DMS 273 treated with DMSO at 0.1 percent for 48 hours (cell line): ENCODE measurements around the gene CD226.
"Not testable (repeated sequence)": the region's sequence is repeated elsewhere in the genome, so short reads cannot be mapped to it uniquely, and the experiment has no call there.

Experiments used
- DNase-seq: peaks from one replicate; lab custom pipeline; 2025; lab: John Stamatoyannopoulos, UW

Gene CD226

GRCh38 chr18:69947361-69948133, at the start of gene CD226:
CD226 (minus strand) TSS chr18:69947873; CDS start chr18:69947406, 467 bp downstream.
- DNase-seq, result no peak

DNA sequence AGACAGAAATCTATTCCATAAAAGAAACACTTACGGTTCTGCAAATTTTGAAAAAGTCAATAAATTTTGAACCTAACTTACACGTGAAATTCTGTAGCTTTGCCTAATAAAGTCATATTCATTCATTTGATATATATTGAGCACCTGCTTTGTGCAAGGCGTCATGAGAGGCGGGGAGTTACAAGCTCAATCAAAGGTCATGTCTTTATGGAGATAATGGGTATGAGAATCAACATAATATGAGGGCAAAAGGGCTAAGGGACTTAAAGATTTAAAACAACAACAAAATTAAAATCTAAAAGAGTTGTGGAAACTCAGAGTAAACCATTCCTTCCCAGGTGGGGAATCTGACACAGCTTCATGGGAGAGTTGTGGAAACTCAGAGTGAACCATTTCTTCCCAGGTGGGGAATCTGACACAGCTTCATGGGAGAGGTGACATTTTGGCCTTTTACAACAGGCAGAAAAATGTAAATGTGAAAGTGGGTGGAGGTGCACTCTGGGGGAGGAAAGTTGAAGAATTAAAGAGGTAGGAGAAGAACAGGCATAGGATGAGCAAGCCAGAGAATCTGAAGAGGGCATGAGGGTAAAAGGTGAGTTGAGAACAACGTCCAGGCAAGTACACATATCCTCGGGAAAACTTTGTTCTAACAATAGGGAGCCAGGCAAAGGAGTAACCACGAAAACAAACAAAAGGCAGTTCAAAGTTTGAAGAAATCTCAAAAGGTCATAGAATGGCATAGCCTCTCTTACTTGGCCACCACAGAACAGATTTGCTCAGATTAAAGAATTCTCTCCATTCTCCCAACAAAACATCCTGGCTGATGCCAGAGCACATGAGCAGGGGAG, 49.5 kb upstream of the CD226 start:
- no peak for DNase-seq

DNA sequence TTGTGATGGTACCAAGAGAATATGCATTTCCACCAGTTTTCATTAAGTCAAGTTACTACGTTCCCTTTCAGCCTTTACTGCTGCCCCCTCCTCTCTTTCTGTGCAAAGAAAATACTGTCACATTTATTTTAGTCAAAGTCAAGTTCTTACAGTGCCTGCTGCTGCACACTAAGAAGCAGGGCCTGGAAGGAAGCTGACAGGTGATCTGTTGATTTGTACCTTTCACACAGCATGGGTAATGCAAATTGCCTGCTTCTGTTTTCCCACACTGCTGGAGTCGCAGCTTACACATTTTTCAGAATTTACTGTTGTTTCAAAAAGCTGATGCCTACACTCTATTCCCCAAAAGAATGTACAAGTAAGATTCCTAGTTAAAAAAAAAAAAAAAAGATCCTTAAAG, 48.7 kb upstream of the CD226 start:
- no peak for DNase-seq

GRCh38 chr18:69995774-69996173, 48.1 kb upstream of the CD226 start:
- DNase-seq, result no peak

GRCh38 chr18:69992776-69993175, 45.1 kb upstream of the CD226 start:
- peak; percentile 8 for DNase-seq

DNA sequence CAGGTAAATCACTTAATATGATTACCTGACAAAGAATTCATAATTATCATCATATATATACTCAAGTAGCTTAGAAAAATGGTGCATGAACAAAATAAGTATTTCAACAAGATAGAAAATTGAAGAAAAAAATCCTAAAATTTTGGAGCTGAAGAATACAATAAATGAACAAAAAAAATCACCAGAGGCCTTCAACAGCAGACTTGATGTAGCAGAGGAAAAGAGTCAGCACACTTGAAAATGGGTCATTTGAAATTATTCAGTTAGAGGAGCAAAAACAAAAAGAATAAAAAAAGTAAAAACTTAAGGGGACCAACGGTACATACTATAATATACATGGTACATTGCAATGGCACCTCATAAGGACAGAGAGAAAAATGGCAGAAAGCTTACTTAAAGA, 40.2 kb upstream of the CD226 start:
- DNase-seq, result no peak

GRCh38 chr18:69985239-69985638, 37.6 kb upstream of the CD226 start:
- DNase-seq, result no peak

GRCh38 chr18:69982417-69982816, 34.7 kb upstream of the CD226 start:
- DNase-seq, result no peak

DNA sequence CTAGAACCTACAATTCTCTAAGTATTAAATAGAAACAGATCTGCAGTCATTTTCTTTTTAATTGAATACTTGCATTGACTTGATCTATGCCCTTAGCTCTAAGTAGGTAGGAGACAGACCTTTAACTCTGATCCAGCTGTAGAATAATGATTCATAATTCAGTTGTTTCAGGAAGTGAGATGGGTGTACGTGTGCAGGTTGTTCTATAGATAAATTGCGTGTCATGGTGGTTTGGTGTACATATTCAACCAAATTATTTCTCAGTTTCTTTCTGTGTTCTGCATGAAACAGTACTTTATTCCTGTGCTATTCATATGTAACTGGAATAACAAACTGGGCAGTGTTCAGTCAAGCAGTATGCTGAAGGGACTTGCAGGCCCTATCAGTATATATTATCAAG, 34.3 kb upstream of the CD226 start:
- DNase-seq, result no peak

- no peak for DNase-seq
These were observed 33.5 kb upstream of the CD226 start for GRCh38 chr18:69980982-69981804.

DNA sequence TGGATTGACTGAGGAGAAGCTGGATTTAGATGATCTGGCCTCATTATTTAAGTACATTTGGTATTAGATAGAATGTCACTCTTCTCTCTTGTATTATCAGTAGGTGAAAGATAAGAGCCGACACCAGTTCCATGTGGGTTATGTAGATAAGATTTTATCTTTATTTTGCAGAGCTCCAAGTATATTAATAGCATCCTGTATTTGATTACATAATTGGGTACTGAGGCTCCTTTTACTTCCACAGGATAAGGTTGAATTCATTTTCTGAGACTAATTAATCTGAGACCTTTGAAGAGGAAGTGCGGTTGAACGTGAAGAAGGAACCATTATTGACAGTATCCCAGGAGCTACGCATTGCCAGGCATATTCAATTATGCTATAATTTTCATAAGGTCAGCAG, 32.8 kb upstream of the CD226 start:
- no peak for DNase-seq

DNA sequence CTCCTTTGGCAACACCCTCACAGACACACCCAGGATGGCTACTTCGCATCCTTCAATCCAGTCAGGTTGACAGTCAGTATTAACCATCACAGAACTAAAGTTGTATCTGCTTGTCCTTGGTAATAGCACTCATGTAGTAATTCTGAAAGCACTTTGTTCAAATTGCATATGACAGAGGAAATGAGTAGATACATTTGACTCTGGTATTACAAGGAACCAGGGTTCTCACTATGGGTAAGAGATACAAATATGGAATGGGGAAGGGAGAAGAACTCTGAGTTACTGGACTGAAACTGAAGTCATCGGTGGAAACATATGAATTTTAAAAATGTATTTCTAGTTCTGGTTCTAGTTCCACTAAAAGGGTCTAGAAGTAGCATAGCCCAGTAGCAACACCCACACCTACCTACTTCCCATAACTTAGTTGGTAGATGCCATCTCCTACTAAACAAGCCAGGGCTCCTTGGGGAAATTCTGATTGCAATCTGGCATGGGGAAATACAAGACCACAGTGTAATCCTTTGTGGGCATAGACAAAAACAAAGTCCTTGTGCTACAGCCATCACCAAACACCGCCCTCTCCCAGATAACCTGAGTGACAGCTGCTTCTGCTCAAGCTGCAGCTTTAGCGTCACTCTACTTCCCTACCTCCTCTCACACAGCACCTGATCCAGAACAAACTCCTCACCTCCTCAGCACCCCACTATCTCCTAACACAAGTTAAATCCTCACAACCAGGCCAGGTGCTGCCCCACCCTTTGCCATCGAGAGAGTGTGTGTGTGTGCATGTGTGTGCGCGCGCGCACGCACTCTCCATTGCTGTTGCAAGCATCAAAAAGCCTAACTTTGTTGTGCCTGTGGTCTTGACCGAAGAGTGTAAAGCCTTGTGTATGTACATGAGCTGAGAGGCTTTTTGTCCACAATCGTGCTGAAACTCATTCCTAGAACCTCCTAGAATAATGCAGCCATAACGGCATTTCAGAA, 31.4 kb upstream of the CD226 start:
- DNase-seq, result no peak

DNA sequence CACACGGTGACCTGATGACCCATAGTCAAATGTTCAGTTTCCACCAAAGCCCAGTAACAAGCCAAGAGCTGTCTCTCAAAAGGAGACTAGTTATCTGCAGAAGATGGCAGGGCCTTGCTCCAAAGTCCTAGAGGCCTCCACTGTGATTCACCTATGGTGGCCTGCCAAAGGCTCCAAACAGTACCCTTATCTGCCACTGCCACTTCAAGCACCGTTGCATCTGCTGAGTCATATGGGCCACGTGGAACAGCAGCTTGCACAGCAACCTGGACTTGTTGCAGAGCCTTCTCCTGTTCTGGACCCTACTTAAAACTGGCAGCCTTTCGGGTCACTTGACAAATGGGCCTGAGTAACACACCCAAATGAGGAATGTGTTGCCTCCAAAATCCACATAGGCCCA, 27.6 kb upstream of the CD226 start:
- DNase-seq, result not testable (repeated sequence)

DNA sequence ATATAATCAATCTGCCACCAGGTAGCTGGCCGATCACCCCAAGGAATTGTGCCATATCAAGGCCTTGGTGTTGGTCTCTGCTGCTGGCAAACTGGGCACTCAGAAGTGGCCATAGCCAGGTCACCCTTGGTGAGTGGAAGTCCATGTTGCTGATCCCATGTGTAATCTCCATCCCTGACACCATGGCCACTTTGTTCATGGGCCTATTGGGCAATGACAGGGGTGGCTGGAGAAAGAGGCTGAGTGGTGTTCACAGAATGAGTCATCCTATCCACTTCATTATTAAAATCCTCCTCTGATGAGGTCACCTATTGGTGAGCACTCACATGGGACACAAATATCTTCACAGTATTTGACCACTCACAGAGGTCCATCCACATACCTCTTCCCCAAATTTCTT, 26.7 kb upstream of the CD226 start:
- DNase-seq, result no peak

- no peak for DNase-seq
These were observed 21.8 kb upstream of the CD226 start for GRCh38 chr18:69969491-69969890.

GRCh38 chr18:69968039-69968438, 20.4 kb upstream of the CD226 start:
- no peak for DNase-seq

DNA sequence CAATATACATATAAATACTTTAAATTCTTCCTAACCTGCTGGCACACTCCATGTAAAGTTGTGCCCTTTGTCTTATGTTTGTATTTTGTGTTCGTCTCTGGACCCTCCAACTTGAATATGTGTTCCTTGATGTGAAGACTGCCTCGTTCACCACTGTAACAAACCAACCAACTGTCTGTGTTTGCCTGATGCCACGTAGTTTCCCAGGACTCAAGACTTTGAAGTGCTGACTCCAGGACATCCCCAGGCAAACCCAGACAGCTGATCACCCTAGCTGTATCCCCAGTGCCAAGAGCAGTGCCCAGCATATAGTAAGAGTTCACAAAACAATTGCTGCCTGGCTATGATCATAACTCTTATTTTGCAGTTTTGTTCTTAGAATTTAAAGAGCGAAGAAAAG, 15.5 kb upstream of the CD226 start:
- no peak for DNase-seq

- DNase-seq, result no peak
These were observed 14.0 kb upstream of the CD226 start for GRCh38 chr18:69961718-69962117.

DNA sequence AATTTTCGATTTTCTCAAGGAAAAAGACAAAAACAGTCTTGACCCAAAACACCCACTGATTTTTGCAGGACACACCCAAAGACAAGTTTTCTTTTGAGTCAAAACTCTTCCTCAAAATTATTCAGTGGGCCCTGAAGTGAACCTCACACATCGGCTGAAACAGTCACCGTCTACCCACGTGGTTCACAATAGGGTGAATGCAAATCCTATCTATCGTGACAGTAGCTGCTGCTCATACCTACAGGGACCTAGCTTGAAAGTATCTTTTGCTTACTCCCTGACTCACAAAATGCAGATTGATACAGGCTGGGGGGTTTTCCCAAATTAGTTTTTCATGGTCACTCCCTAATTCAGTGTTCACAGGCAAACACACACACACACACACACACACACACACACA, 10.7 kb upstream of the CD226 start:
- DNase-seq, result no peak

DNA sequence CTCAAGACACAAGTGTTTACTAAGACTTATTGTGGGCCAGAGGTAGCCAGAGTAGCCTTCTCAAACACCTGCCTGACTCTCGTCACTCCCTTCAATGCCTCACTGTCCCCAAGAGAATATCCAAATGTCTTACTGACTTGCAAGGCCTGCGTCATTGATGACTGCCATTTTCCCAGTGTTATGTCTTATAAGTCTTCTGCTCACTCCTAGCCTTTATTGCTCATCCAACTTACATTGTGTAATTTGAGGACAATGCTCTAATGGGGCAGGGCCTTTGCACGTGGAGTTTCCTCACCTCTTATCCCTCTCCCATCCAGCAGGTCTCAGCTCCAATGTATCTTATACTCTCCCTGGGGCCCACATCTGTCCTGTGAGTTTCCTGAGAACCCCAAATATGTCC, 10.1 kb upstream of the CD226 start:
- no peak for DNase-seq
